SK-N-SH (cell line): ENCODE measurements around the gene APC2.

Experiments used
- EZH2phosphoT487 ChIP-seq: fragments of 200-600 bp; sonication (generic); IDR thresholded peaks from 2 replicates; pipeline ENCODE4 v1.6.1; 2017; ENCODE audit warnings: low read depth, mixed run types, mild to moderate bottlenecking, antibody characterized with exemption, moderate library complexity, borderline replicate concordance
- MXI1 ChIP-seq: IDR thresholded peaks from 2 replicates; pipeline ENCODE4 v1.6.1; 2012; ENCODE audit warnings: mild to moderate bottlenecking, low read depth, low read length, improper control_type of control experiment
- REST ChIP-seq: IDR thresholded peaks from 2 replicates; pipeline ENCODE4 v1.6.1; 2012; ENCODE audit warnings: mild to moderate bottlenecking, low read depth, low read length, moderate library complexity
- TAF1 ChIP-seq: IDR thresholded peaks from 2 replicates; pipeline ENCODE4 v1.6.1; 2012; ENCODE audit warnings: low read depth, mild to moderate bottlenecking, low read length, moderate library complexity, borderline replicate concordance
- TF ChIP-seq, protein P1 (sequence below): fragments of 200-600 bp; sonication (generic); IDR thresholded peaks from 2 replicates; pipeline ENCODE4 v1.6.1; 2017; ENCODE audit warnings: antibody characterized with exemption, mild to moderate bottlenecking, moderate library complexity

GRCh38 chr19:1474011-1474764, 24.3 kb downstream of the APC2 start:
- TF ChIP-seq, protein P1, sequence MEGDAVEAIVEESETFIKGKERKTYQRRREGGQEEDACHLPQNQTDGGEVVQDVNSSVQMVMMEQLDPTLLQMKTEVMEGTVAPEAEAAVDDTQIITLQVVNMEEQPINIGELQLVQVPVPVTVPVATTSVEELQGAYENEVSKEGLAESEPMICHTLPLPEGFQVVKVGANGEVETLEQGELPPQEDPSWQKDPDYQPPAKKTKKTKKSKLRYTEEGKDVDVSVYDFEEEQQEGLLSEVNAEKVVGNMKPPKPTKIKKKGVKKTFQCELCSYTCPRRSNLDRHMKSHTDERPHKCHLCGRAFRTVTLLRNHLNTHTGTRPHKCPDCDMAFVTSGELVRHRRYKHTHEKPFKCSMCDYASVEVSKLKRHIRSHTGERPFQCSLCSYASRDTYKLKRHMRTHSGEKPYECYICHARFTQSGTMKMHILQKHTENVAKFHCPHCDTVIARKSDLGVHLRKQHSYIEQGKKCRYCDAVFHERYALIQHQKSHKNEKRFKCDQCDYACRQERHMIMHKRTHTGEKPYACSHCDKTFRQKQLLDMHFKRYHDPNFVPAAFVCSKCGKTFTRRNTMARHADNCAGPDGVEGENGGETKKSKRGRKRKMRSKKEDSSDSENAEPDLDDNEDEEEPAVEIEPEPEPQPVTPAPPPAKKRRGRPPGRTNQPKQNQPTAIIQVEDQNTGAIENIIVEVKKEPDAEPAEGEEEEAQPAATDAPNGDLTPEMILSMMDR, result no peak
- no peak for TF ChIP-seq REST
- no peak for TF ChIP-seq MXI1
- TF ChIP-seq TAF1, result no peak
- no peak for TF ChIP-seq EZH2phosphoT487
